HG03565 (cell line): ENCODE results near the gene TUBB8.
"Not testable (repeated sequence)": the region's sequence is repeated elsewhere in the genome, so short reads cannot be mapped to it uniquely, and the experiment has no call there.

Source experiments
- ATAC-seq: cut with Tn5 transposase; IDR thresholded peaks from one replicate; pipeline ENCODE4 v1.9.1; 2021; ENCODE audit warnings: mild to moderate bottlenecking, moderate library complexity; ENCODE audit not compliant: unreplicated experiment

Gene TUBB8

GRCh38 chr10:49926-50325 lies 830 bp upstream of the TUBB8 start:
- ATAC-seq = not testable (repeated sequence)

GRCh38 chr10:47864-48263 lies 1.2 kb downstream of the TUBB8 start:
- not testable (repeated sequence) for ATAC-seq

- not testable (repeated sequence) for ATAC-seq
These were observed 35.8 kb downstream of the TUBB8 start for GRCh38 chr10:13315-13635.

DNA sequence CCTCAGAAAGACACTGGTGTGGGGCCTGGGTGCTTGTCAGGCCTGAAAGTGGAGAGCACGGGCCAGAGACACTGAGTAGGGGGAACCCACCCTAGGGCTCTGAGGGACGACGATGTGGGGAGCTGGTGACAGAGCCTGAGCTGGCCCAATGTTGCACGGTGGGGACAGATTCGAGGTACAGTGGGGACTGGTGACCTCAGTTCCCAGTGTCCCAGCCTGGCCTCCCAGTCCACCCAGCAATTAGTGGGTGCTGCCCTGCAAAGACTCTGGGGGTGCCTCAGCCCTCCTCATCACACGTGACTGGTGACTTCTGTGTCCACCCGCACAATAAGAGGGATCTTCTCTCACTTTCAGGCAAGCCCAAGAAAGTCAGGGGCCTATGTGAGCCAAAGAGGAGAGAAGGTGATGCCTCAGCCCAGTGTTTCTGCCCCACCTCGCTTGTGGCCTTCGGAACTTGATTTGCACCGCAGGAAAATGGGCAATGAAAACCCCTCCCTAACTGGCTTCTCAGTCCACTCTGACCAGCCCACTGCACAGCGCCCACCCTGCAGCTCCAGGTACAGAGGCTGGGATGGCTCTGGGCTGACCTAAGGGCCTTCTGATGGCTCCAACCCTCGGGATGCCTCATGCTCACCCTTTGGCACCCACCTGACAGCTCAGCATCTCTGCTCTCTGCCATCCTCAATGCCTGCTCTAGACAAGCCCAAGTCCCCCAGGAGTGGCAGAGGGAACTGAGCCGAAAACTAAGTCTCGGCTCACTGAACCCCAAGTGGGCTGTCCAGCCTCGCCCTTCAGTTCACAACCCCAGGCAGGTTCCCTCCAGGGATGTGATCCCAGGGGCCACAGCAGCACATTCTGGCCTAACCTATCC lies 36.4 kb downstream of the TUBB8 start:
- not testable (repeated sequence) for ATAC-seq

DNA sequence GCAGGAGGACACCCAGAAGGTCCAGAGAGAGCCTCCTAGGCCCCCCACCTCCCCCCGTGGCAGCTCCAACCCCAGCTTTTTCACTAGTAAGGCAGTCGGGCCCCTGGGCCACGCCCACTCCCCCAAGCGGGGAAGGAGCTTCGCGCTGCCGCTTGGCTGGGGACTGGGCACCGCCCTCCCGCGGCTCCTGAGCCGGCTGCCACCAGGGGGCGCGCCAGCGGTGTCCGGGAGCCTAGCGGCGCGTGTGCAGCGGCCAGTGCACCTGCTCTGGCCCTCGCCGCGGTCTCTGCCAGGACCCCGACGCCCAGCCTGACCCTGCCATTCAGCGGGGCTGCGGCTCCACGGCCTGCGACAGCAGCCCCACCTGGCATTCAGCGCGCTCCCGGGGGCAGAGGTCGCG lies 37.8 kb downstream of the TUBB8 start:
- ATAC-seq = not testable (repeated sequence)

- not testable (repeated sequence) for ATAC-seq
These were observed 38.7 kb downstream of the TUBB8 start for GRCh38 chr10:10261-10971.
